Activated naive CD4-positive, alpha-beta T cell treated with Interleukin-2 at 50 U/mL for 16 hours (primary cell): ENCODE measurements around the gene TARBP1.
A peak's percentile ranks its signal among the peaks of the same experiment; 100 is the strongest.
"Not testable (repeated sequence)": the region's sequence is repeated elsewhere in the genome, so short reads cannot be mapped to it uniquely, and the experiment has no call there.

Experiments
- DNase-seq: peaks from one replicate; pipeline ENCODE4 v3.0.0-alpha.2; 2020

TARBP1 gene

GRCh38 chr1:234381699-234382555 lies 97.1 kb downstream of the TARBP1 start:
- DNase-seq = no peak

GRCh38 chr1:234379591-234380109 lies 99.3 kb downstream of the TARBP1 start:
- DNase-seq = not testable (repeated sequence)

- DNase-seq = no peak
Observed at GRCh38 chr1:234375672-234376071, 103.3 kb downstream of the TARBP1 start.

GRCh38 chr1:234373959-234374254 lies 105.1 kb downstream of the TARBP1 start:
- no peak for DNase-seq

GRCh38 chr1:234373064-234373958 lies 105.7 kb downstream of the TARBP1 start, which contains the start of gene COA6:
Gene COA6 (plus strand): TSS chr1:234373456. CDS start chr1:234373467, 11 bp downstream.
- DNase-seq = peak; percentile 92

GRCh38 chr1:234372011-234372757 lies 106.8 kb downstream of the TARBP1 start:
- DNase-seq = no peak

- DNase-seq = no peak
Observed at GRCh38 chr1:234371414-234371813, 107.6 kb downstream of the TARBP1 start.

GRCh38 chr1:234369784-234370183 lies 109.2 kb downstream of the TARBP1 start:
- no peak for DNase-seq

- no peak for DNase-seq
Observed at GRCh38 chr1:234369033-234369430, 109.9 kb downstream of the TARBP1 start.

GRCh38 chr1:234368320-234369032 lies 110.5 kb downstream of the TARBP1 start:
- peak; percentile 61 for DNase-seq

- no peak for DNase-seq
Observed at GRCh38 chr1:234362558-234362957, 116.4 kb downstream of the TARBP1 start.

GRCh38 chr1:234361102-234361603 lies 117.8 kb downstream of the TARBP1 start:
- DNase-seq = no peak

- DNase-seq = no peak
Observed at GRCh38 chr1:234357831-234358230, 121.1 kb downstream of the TARBP1 start.

GRCh38 chr1:234356615-234357269 lies 122.2 kb downstream of the TARBP1 start:
- DNase-seq = peak; percentile 65

GRCh38 chr1:234355782-234356510 lies 123.0 kb downstream of the TARBP1 start:
- no peak for DNase-seq

GRCh38 chr1:234348964-234349363 lies 130.0 kb downstream of the TARBP1 start:
- no peak for DNase-seq

GRCh38 chr1:234345237-234345636 lies 133.7 kb downstream of the TARBP1 start:
- no peak for DNase-seq

GRCh38 chr1:234342774-234343173 lies 136.2 kb downstream of the TARBP1 start:
- no peak for DNase-seq
